Activated CD4-positive, alpha-beta T cell treated with anti-CD3 and anti-CD28 coated beads, Interleukin-10, Interleukin-2, amounts not matched to agents 100 ng/mL and 50 ng/mL, durations not matched to agents 16 hours and 8 hours (primary cell): ENCODE measurements around the gene DYSF.

Experiments
- DNase-seq: peaks from one replicate; pipeline ENCODE4 v3.0.0-alpha.2; 2020

The DYSF gene

GRCh38 chr2:71682341-71682740 lies 229.0 kb downstream of the DYSF start:
- DNase-seq = no peak

GRCh38 chr2:71683070-71683469 lies 229.7 kb downstream of the DYSF start:
- DNase-seq = no peak

- DNase-seq = no peak
Measured at GRCh38 chr2:71683666-71684065, 230.3 kb downstream of the DYSF start.

GRCh38 chr2:71684226-71685072 lies 231.1 kb downstream of the DYSF start:
- DNase-seq = no peak

- DNase-seq = no peak
Measured at GRCh38 chr2:71685073-71685848, 231.9 kb downstream of the DYSF start.

- no peak for DNase-seq
Measured at GRCh38 chr2:71685941-71686611, 232.7 kb downstream of the DYSF start.

- DNase-seq = no peak
Measured at GRCh38 chr2:71686781-71687180, 233.4 kb downstream of the DYSF start.

- DNase-seq = no peak
Measured at GRCh38 chr2:71687412-71687811, 234.1 kb downstream of the DYSF start.

- no peak for DNase-seq
Measured at GRCh38 chr2:71688530-71688929, 235.2 kb downstream of the DYSF start.

- no peak for DNase-seq
Measured at GRCh38 chr2:71689393-71689792, 236.0 kb downstream of the DYSF start.

- no peak for DNase-seq
Measured at GRCh38 chr2:71689968-71690834, 236.8 kb downstream of the DYSF start.

GRCh38 chr2:71690876-71691475 lies 237.6 kb downstream of the DYSF start:
- DNase-seq = no peak

GRCh38 chr2:71691747-71692441 lies 238.5 kb downstream of the DYSF start:
- DNase-seq = no peak

- no peak for DNase-seq
Measured at GRCh38 chr2:71692621-71693277, 239.4 kb downstream of the DYSF start.

- no peak for DNase-seq
Measured at GRCh38 chr2:71693286-71694270, 240.2 kb downstream of the DYSF start.

GRCh38 chr2:71694501-71695234 lies 241.3 kb downstream of the DYSF start:
- no peak for DNase-seq

- no peak for DNase-seq
Measured at GRCh38 chr2:71695235-71696120, 242.1 kb downstream of the DYSF start.

- DNase-seq = no peak
Measured at GRCh38 chr2:71696381-71696780, 243.0 kb downstream of the DYSF start.
